GM19193 (cell line): ENCODE measurements around the gene NKX2-3.

ENCODE experiments used
- POLR2A ChIP-seq: IDR thresholded peaks from 4 replicates; pipeline ENCODE4 v1.6.1; 2011; ENCODE audit not compliant: insufficient read depth, insufficient read length; ENCODE audit errors: extremely low read depth

NKX2-3 gene

GRCh38 chr10:99531696-99532593 is 797 bp upstream of the NKX2-3 start:
- TF ChIP-seq POLR2A = no peak

- TF ChIP-seq POLR2A = no peak
Measured at GRCh38 chr10:99533496-99534449, 1.0 kb downstream of the NKX2-3 start.

- TF ChIP-seq POLR2A = no peak
Measured at GRCh38 chr10:99534450-99534938, 1.8 kb downstream of the NKX2-3 start.

GRCh38 chr10:99534939-99535763 is 2.4 kb downstream of the NKX2-3 start:
- TF ChIP-seq POLR2A = no peak

- TF ChIP-seq POLR2A = no peak
Measured at GRCh38 chr10:99535764-99536337, 3.1 kb downstream of the NKX2-3 start.

GRCh38 chr10:99536338-99537085 is 3.8 kb downstream of the NKX2-3 start:
- no peak for TF ChIP-seq POLR2A

GRCh38 chr10:99537086-99537988 is 4.6 kb downstream of the NKX2-3 start:
- TF ChIP-seq POLR2A = no peak

- no peak for TF ChIP-seq POLR2A
Measured at GRCh38 chr10:99537989-99538917, 5.5 kb downstream of the NKX2-3 start.

- TF ChIP-seq POLR2A = no peak
Measured at GRCh38 chr10:99539120-99539519, 6.4 kb downstream of the NKX2-3 start.

GRCh38 chr10:99539820-99540219 is 7.1 kb downstream of the NKX2-3 start:
- no peak for TF ChIP-seq POLR2A

- TF ChIP-seq POLR2A = no peak
Measured at GRCh38 chr10:99540306-99540656, 7.5 kb downstream of the NKX2-3 start.
